Pancreas (tissue), 10 donors: ENCODE results near the gene BZW2. TPM values are rescaled to one million over a fixed set of nuclear protein-coding genes. Genes with fewer than 3 reads are reported as not detected.
A peak's percentile ranks its signal among the peaks of the same experiment; 100 is the strongest.

ENCODE experiments used
- ATAC-seq, 4 donors: fragments of 200-7000 bp; cut with Tn5 transposase; one replicate each; pipeline versions ENCODE4 v1.8.0 to v1.9.1; 2020; ENCODE audit warnings: mild to moderate bottlenecking in 4 of 4, moderate library complexity in 4 of 4
- DNase-seq, 6 donors: peaks; one replicate each; pipeline ENCODE4 v3.0.0-alpha.2; 2020
- FAIRE-seq: peaks from 2 replicates; lab custom pipeline; 2012; peaks lifted over from hg19 to GRCh38; lab: Jason Lieb, UNC
- H3K27ac ChIP-seq, 4 donors: fragments of 200-600 bp; sonication (generic); 1 replicate in 3 of 4; 2 replicates in 1 of 4; pipeline versions ENCODE4 v1.5.0 to v1.8.0; 2020
- H3K27me3 ChIP-seq, 4 donors: fragments of 200-600 bp; one replicate each; pipeline ENCODE4 v1.8.0; 2021
- H3K36me3 ChIP-seq, 3 donors: fragments of 200-600 bp; sonication (generic) in 1 of 3; one replicate each; pipeline versions ENCODE4 v1.5.0 to v1.8.0; 2020 to 2021
- H3K4me1 ChIP-seq, 3 donors: fragments of 200-600 bp; one replicate each; pipeline ENCODE4 v1.8.0; 2021
- H3K4me3 ChIP-seq, 4 donors: fragments of 200-600 bp; sonication (generic) in 2 of 4; one replicate each; pipeline versions ENCODE4 v1.5.0 to v1.8.0; 2020 to 2021
- H3K9me3 ChIP-seq, 4 donors: fragments of 200-600 bp; one replicate each; pipeline ENCODE4 v1.8.0; 2021
- WGBS, 2 donors: extraction: QIAGEN DNeasy Blood & Tissue Kit; methylation state at CpG; one replicate each; pipeline ENCODE4 v1.1.7; 2013; 5-methylcytosine and 5-hydroxymethylcytosine counted together
- intact Hi-C, 3 donors: fragments of 100-400 bp; cut with DNase I; formaldehyde crosslinking; loops; one replicate each; pipeline versions ENCODE4 v1.11.1 to v1.14.2; 2022
- polyA plus RNA-seq, 2 donors: library from polyadenylated mRNA; stranded (reverse); fragments of 200-250 nt; gene quantifications; one replicate each; pipeline ENCODE4 v1.2.3, GENCODE V29; 2013
- total RNA-seq, 6 donors: library from RNA; stranded (reverse); fragmentation: NEBNext Ultra II Directional in 4 of 6; extraction: Animal tissue kit (Norgen Biotek cat#: 25700) in 4 of 6; gene quantifications; one replicate each; pipeline versions ENCODE4 v1.2.1 to v1.2.4, GENCODE V29; 2021 to 2023
- TF ChIP-seq, protein P1 (sequence below), 4 donors: fragments of 200-600 bp; sonication (generic) in 3 of 4; IDR thresholded peaks; one replicate each; pipeline versions ENCODE4 v1.5.0 to v1.8.0; 2021; ENCODE audit warnings: antibody characterized with exemption in 4 of 4
- donor health status: healthy with polysubstance abuse.
- donor health status: DM: no; HTN: no; CAD: no; lungs with moderate emphysema.
- donor health status: DM: no; HTN: no; CAD: no.
- donor health status: control.
- donor health status: control.
- donor health status: Bipolar disorder and iron deficiency.
- donor health status: DM: yes; HTN: yes; CAD: no.
- donor health status: DM: no; HTN: no; CAD: no.
- donor health status: DM: no; HTN: no; CAD: no.
- donor health status: DM: yes; HTN: yes; CAD: no.

The BZW2 gene
- total and polyA plus RNA-seq, 8 donors, result 10.5 to 29.9 (median 18.2) TPM

DNA sequence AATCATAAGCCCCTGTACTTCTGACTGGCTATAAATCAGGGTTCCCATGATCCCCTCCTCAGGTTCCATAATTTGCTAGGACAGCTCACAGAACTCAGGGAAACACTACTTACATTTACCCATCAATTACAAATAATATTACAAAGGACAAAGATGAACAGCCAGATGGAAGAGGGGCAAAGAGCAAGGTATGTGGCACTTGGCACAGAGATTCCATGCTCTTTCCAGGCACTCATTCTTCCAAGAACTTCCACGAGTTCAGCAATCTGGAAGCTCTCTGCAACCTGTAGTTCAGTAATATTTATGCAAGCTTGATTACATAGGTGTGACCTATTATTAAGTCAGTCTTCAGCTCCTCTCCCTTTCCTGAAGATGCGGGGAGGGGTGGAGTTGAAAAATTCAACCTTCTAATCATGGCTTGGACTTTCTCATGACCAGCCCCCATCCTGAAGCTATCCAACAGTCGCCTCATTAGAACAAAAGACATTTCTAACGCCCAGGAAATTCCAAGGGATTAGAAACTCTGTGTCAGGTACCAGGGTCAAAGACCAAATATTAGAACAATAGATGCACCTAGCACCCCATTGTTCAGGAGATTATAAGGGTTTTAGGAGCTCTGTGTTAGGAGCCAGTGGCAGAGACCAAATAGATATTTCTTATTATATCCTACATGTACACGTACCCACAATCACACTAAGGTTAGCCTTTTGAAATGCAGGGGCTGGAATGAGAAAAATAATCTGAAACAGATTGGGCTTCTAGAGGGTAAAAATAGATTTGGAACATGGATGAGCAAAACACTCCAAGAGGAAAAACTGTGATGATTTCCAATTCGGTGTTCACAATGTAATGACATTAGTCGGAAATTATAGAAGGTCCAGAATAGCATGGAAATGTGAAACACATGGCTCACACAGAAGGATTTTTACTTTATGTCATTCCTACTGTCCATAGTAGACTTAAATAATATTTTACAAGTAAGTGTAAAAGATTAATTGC, 7.4 kb upstream of the BZW2 start:
- Histone ChIP-seq H3K27ac (no peak overlapping the region), H3K4me1 (peaks cover 0 to 6% (median 3%) of the 10 kb centered on the region in 3 donors), H3K9me3 (no peaks in the 10 kb centered on the region), H3K27me3 (no peaks in the 10 kb centered on the region), H3K4me3 (no peak overlapping the region), H3K36me3 (no peaks in the 10 kb centered on the region)
- intact Hi-C loops, result no loop called here
- ATAC-seq, result no peak
- FAIRE-seq, result no peak
- 81 to 87% methylated on average over 7 of the region's 7 CpGs for WGBS, 2 donors
- TF ChIP-seq, protein P1, sequence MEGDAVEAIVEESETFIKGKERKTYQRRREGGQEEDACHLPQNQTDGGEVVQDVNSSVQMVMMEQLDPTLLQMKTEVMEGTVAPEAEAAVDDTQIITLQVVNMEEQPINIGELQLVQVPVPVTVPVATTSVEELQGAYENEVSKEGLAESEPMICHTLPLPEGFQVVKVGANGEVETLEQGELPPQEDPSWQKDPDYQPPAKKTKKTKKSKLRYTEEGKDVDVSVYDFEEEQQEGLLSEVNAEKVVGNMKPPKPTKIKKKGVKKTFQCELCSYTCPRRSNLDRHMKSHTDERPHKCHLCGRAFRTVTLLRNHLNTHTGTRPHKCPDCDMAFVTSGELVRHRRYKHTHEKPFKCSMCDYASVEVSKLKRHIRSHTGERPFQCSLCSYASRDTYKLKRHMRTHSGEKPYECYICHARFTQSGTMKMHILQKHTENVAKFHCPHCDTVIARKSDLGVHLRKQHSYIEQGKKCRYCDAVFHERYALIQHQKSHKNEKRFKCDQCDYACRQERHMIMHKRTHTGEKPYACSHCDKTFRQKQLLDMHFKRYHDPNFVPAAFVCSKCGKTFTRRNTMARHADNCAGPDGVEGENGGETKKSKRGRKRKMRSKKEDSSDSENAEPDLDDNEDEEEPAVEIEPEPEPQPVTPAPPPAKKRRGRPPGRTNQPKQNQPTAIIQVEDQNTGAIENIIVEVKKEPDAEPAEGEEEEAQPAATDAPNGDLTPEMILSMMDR (IDR thresholded peaks at IDR 0.05), result no peak
- DNase-seq, result no peak

DNA sequence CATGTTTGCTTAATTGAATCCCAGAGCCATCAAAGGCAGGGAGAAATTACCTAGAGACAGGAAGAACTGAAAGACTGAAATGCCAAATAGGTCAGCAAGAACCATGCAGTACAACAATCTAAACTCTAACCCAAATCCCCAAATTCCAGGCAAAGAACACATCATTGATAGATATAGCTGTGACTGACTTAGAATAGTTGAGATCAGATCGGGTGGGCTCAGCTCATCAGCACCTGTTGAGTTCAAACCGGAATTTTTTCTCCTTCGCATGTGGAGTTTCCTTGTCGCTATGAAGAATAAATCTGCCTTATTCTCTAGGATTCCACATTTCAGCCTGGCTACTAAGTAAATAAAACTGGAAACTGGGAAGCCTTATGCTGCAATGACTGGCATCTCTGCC, 1.8 kb upstream of the BZW2 start:
- Histone ChIP-seq H3K9me3 (no peaks in the 10 kb centered on the region), H3K36me3 (no peaks in the 10 kb centered on the region), H3K27me3 (no peaks in the 10 kb centered on the region), H3K4me1 (peaks cover 0 to 30% (median 19%) of the 10 kb centered on the region in 3 donors), H3K27ac (peak overlapping the region; percentile 89 to 96 (median 93)), H3K4me3 (peak overlapping the region; percentile 51 to 82 (median 66))
- WGBS, 2 donors, result 15 to 16% methylated on average over 4 of the region's 4 CpGs
- ATAC-seq (no peak), FAIRE-seq (no peak), DNase-seq (no peak)
- TF ChIP-seq, protein P1 (IDR thresholded peaks at IDR 0.05), result no peak
- intact Hi-C loops, result no loop called here

DNA sequence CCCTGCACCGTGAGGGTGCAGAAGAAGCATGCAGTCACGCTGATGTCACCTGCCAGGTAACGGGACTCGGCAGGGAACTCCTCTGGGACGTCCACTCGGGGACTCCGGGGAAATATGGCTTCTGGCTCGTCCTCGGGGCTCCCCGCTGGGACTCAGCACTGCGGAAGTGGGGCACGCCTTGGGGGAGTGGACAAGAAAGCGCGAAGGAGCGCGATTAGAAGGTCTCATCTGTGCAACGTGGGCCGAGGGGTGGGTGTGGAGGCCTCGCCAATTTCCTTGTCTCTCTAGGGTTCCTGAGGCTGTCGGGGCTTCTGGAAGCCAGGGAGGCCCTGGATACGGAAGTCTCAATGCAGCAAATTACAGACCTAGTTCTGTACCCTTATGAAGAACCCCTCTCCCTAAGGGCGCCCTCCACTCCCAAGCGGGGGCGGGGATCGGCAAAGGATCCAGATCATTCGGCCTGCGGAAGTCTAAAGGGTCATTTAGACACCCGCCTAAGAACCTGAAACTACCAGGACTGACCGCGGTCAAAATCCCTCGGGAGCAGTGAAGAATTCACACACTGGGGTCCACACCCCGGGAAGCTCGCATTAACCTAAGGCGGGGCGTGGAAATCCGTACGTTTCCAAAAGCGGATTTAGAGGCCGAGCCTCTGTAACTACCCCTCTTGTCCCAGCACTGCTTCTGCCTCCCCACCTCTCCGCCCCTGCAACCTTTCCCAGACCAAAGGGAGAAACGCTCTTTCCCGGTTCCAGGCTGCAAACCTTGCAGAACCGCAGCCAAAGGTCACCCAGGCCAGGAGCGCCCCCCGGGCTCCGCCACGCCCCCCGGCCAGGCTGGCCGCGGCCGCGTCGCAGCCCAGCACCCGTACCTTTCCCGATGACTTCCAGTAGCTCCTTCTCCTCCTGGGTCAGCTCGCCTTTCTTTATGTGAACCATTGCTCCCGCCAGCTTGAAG, 1.1 kb upstream of the BZW2 start:
- Histone ChIP-seq H3K4me1 (peaks cover 0 to 34% (median 23%) of the 10 kb centered on the region in 3 donors), H3K9me3 (no peaks in the 10 kb centered on the region), H3K36me3 (no peaks in the 10 kb centered on the region), H3K27ac (peak overlapping the region; percentile 89 to 96 (median 93)), H3K4me3 (peak overlapping the region; percentile 51 to 82 (median 66)), H3K27me3 (no peaks in the 10 kb centered on the region)
- peak; percentile 29 to 71 (median 50) for DNase-seq
- no peak for FAIRE-seq
- WGBS, 2 donors, result 0% methylated on average over 57 of the region's 57 CpGs
- TF ChIP-seq, protein P1 (IDR thresholded peaks at IDR 0.05), result no peak
- ATAC-seq, result peak; percentile 36 to 52 (median 49)
- intact Hi-C loops, result no loop called here

DNA sequence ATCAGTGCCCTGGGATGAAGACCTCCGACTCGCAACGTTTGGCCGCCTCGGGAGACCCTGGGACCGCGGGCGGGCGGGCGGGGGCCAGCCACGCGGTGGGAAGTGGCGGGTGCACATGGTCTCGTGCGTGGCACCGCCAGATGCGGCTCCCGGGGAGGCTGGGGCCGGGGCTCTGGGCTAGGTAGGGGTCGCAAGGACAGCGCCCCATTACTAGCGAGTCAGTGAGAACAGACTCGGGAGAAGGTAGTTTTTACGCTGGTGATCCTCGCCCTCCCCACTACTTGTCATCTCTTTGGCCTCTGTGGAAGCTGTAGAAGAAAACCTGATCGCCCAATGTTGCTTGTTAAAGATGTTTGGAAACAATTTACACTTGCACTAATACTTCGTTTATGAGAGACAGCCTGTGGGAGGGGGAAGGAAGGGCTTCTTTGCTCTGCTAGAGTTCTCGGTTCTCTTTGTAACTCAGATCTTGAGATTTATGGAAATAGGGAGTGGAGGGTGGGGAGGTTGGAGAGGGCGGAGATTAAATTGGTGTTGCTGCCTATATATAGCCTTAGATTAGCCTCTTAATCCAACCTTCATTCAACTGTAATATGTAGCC, 591 bp downstream of the BZW2 start:
- FAIRE-seq (no peak), DNase-seq (peak in 2 of 6 donors; percentile 27 to 67), ATAC-seq (peak; percentile 6 to 12 (median 9))
- intact Hi-C loops, result no loop called here
- Histone ChIP-seq H3K27ac (peak overlapping the region; percentile 89 to 96 (median 93)), H3K36me3 (no peaks in the 10 kb centered on the region), H3K9me3 (no peaks in the 10 kb centered on the region), H3K4me3 (peak overlapping the region; percentile 64 to 95 (median 86)), H3K4me1 (peaks cover 0 to 34% (median 23%) of the 10 kb centered on the region in 3 donors), H3K27me3 (no peaks in the 10 kb centered on the region)
- 1% methylated on average over 29 of the region's 29 CpGs for WGBS, 2 donors
- TF ChIP-seq, protein P1 (IDR thresholded peaks at IDR 0.05), result no peak
